GM12878 (cell line): Measurements from ENCODE around the gene ZMIZ1. TPM values are rescaled to one million over a fixed set of nuclear protein-coding genes. Genes with fewer than 3 reads are reported as not detected.

Source experiments
- ATAC-seq: fragments of 200-7000 bp; cut with Tn5 transposase; 3 replicates; pipeline ENCODE4 v1.9.1; 2020; ENCODE audit warnings: mild to moderate bottlenecking, moderate library complexity
- BruUV-seq: library from RNA; stranded (reverse); fragments of 400-500 nt; replicated peaks from 2 replicates; lab custom pipeline; 2021; lab: Mats Ljungman, UMichigan
- CTCF ChIA-PET: fragments of 300-600 bp; sonication (Branson Sonifier 250); formaldehyde crosslinking; extraction: SDS; loops from one replicate; lab custom pipeline; 2021; ENCODE audit warnings: inconsistent platforms; lab: Yijun Ruan, JAX
- POLR2A ChIA-PET: fragments of 350-600 bp; formaldehyde crosslinking; extraction: SDS; loops from one replicate; lab custom pipeline; 2021; ENCODE audit warnings: inconsistent platforms; lab: Charles Lee
- RAD21 ChIA-PET: fragments of 300-600 bp; sonication (Branson Sonifier 250); formaldehyde crosslinking; loops from one replicate; lab custom pipeline; 2023; ENCODE audit warnings: antibody characterized with exemption; ENCODE audit not compliant: unreplicated experiment; lab: Charles Lee
- SMC1A ChIA-PET: fragments of 300-600 bp; sonication (Branson Sonifier 250); formaldehyde crosslinking; loops from one replicate; lab custom pipeline; 2023; ENCODE audit not compliant: unreplicated experiment, uncharacterized antibody; lab: Charles Lee
- DNase-seq: peaks from one replicate; pipeline ENCODE4 v3.0.0-alpha.2; 2011; ENCODE audit warnings: low read depth, low spot score
- FAIRE-seq: peaks from 3 replicates; lab custom pipeline; 2011; peaks lifted over from hg19 to GRCh38; lab: Jason Lieb, UNC
- H2AFZ ChIP-seq: 2 replicates; pipeline ENCODE4 v1.6.0; 2011; ENCODE audit warnings: low read depth, low read length, control low read depth; ENCODE audit not compliant: control insufficient read depth
- H3K27ac ChIP-seq: 2 replicates; pipeline ENCODE4 v1.5.1; 2011; ENCODE audit warnings: control low read depth; ENCODE audit not compliant: control insufficient read depth, insufficient read depth
- H3K27me3 ChIP-seq, 2 experiments: replicated peaks in 1 of 2; 2 replicates each; pipeline versions ENCODE4 v1.6.0 to v1.6.1; 2011; ENCODE audit warnings: low read length in 1 of 2; ENCODE audit not compliant: control insufficient read depth in 2 of 2, insufficient read depth in 2 of 2
- H3K36me3 ChIP-seq, 2 experiments: 2 replicates each; pipeline ENCODE4 v1.5.1; 2011; ENCODE audit warnings: low read length in 1 of 2; ENCODE audit not compliant: control insufficient read depth in 2 of 2, insufficient read depth in 2 of 2
- H3K4me1 ChIP-seq: 2 replicates; pipeline ENCODE4 v1.6.1; 2011; ENCODE audit warnings: mild to moderate bottlenecking, low read length, moderate library complexity, mixed read lengths; ENCODE audit not compliant: control insufficient read depth, insufficient read depth
- H3K4me2 ChIP-seq: 2 replicates; pipeline ENCODE4 v1.6.0; 2011; ENCODE audit warnings: control low read depth; ENCODE audit not compliant: control insufficient read depth, insufficient read depth
- H3K4me3 ChIP-seq: fragments of 200-600 bp; sonication (generic); 2 replicates; pipeline ENCODE4 v1.5.1; 2016
- H3K79me2 ChIP-seq: 2 replicates; pipeline ENCODE4 v1.6.0; 2011; ENCODE audit warnings: low read length; ENCODE audit not compliant: control insufficient read depth, insufficient read depth
- H3K9ac ChIP-seq: 2 replicates; pipeline ENCODE4 v1.8.0; 2011; ENCODE audit warnings: low read length, control low read depth, mixed read lengths; ENCODE audit not compliant: control insufficient read depth, insufficient read depth
- H3K9me3 ChIP-seq: replicated peaks from 3 replicates; pipeline ENCODE4 v1.5.1; 2011; ENCODE audit warnings: mild to moderate bottlenecking, low read length; ENCODE audit not compliant: control insufficient read depth, insufficient read depth
- H4K20me1 ChIP-seq: 2 replicates; pipeline ENCODE4 v1.6.0; 2011; ENCODE audit not compliant: control insufficient read depth, insufficient read depth
- EP300 ChIP-seq, 2 experiments: fragments of 150-350 bp in 1 of 2; IDR thresholded peaks; 2 replicates each; pipeline ENCODE4 v1.6.1; 2011 to 2012; ENCODE audit warnings: low read depth in 2 of 2, low read length in 2 of 2, borderline replicate concordance in 1 of 2, improper control_type of control experiment in 1 of 2, inconsistent platforms in 1 of 2; ENCODE audit not compliant: control insufficient read depth in 1 of 2
- RCOR1 ChIP-seq: conservative IDR thresholded peaks from 2 replicates; pipeline ENCODE4 v1.6.1; 2012; ENCODE audit warnings: low read depth, low read length, improper control_type of control experiment
- SPI1 ChIP-seq: IDR thresholded peaks from 2 replicates; pipeline ENCODE4 v1.6.1; 2011; ENCODE audit warnings: low read depth, mild to moderate bottlenecking, low read length, moderate library complexity, borderline replicate concordance; ENCODE audit not compliant: insufficient read depth
- TARDBP ChIP-seq: IDR thresholded peaks from 2 replicates; pipeline ENCODE4 v1.6.1; 2016; ENCODE audit warnings: borderline replicate concordance
- WGBS: methylation state at CpG from one replicate; pipeline ENCODE4 v1.1.6; 2016; ENCODE audit warnings: low lambda C conversion rate; ENCODE audit not compliant: insufficient replicate concordance, insufficient coverage; ENCODE audit errors: missing lambda C conversion rate; 5-methylcytosine and 5-hydroxymethylcytosine counted together
- in situ Hi-C: fragments of 300-500 bp; cut with MboI; formaldehyde crosslinking; loops from 9 replicates; pipeline ENCODE4 v1.14.3; 2018; ENCODE audit warnings: mixed read lengths
- intact Hi-C: fragments of 100-400 bp; cut with micrococcal nuclease; formaldehyde crosslinking; loops from one replicate; pipeline ENCODE4 v1.14.2; 2022; ENCODE audit not compliant: unreplicated experiment
- polyA plus RNA-seq, 11 experiments: library from polyadenylated mRNA; depleted of rRNA in 4 of 11; unstranded in 6 of 11; stranded (reverse) in 5 of 11; fragments of >200 nt; fragmentation: Nextera tagmentation in 4 of 11; fragmentation: Illumina TruSeq in 1 of 11; extraction: Ambion mirVana in 4 of 11; extraction: Trizol in 1 of 11; gene quantifications; 1 replicate in 1 of 11; 2 replicates in 10 of 11; pipeline versions ENCODE4 v1.2.1 to v1.2.3, GENCODE V29; 2011 to 2016; ENCODE audit warnings: inconsistent platforms in 2 of 11, missing spikeins in 2 of 11, low read depth in 1 of 11
- total RNA-seq, 4 experiments: library from RNA; depleted of rRNA in 3 of 4; stranded (reverse); fragments of >200 nt in 3 of 4; fragmentation: Illumina TruSeq in 1 of 4; extraction: Trizol in 1 of 4; gene quantifications; 2 replicates each; pipeline versions ENCODE4 v1.2.1 to v1.2.3, GENCODE V29; 2013 to 2021
- TF ChIP-seq, protein P1 (sequence below): fragments of 450-650 bp; IDR thresholded peaks from 2 replicates; pipeline ENCODE4 v1.6.1; 2016; ENCODE audit warnings: mild to moderate bottlenecking

The ZMIZ1 gene
- total and polyA plus RNA-seq, 10 of the 15 experiments (the other 5 are each of a cell fraction or from before 2014, with no cell fraction given) = 3.1 to 82.3 (median 14.9) TPM

DNA sequence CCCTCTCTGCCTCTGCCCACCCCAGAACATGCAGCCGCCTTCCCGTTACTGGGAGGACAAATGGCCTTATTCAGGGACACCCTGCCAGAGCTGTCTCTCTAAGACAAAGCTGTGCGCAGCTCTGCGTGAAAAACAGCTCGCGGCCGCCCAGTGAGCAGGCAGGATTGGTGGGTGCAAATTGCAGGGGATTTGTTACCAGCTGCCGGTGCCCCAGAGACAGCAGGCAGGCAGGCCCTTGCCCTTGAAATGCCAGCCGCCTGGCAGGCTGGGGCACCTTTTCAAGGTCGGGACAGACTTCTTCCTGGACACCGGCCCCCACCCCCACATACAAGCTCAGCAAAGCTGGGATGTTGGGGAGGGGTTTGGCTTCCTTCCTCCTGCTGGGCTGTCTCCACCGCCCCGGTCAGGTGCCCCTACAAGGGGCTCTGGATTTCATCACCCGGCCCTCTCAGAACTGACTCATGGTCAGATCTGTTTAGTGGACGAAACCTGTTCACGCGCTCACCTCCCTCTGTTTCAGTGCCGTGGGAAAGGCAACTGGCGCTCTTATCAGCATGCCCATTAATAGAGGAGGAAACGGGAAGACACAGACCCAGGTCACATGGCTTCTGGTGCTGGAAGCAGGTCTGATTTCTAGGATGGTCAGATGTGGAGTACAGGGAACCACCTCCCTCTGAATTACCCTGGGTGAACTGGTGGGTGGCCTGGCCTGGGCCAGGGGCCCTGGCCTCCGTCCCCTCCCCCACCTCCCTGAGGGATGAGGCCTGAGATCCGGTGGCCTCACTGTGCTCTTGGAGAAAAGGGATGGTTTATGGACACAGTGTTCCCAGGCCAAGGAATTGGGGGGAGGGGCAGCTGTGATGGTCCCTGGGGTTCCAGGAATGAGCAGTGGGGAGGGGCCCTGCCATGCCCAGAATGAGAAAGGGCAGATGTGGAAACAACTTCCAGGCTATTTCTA, 154.6 kb downstream of the ZMIZ1 start:
- intact Hi-C loops = no loop called here
- SMC1A ChIA-PET = no interaction called here

More for the DNA sequence above, 154.6 kb downstream of the ZMIZ1 start:
- ATAC-seq (no peak), DNase-seq (no peak), FAIRE-seq (no peak)
- RAD21 ChIA-PET = no interaction called here
- CTCF ChIA-PET = no interaction called here
- Histone ChIP-seq H3K27ac (no peak overlapping the region), H3K9me3 (no peaks in the 10 kb centered on the region), H3K9ac (no peak overlapping the region), H3K4me2 (no peak overlapping the region), H3K36me3 (no peaks in the 10 kb centered on the region), H3K4me3 (no peak overlapping the region), H3K27me3 (no peaks in the 10 kb centered on the region), H3K4me1 (no peaks in the 10 kb centered on the region), H4K20me1 (no peaks in the 10 kb centered on the region), H2AFZ (no peak overlapping the region), H3K79me2 (no peaks in the 10 kb centered on the region)
- WGBS = 67% methylated on average over 22 of the region's 22 CpGs
- POLR2A ChIA-PET = no interaction called here
- no TSS peak for BruUV-seq
- in situ Hi-C loops = no loop called here
- TF ChIP-seq, protein P1, sequence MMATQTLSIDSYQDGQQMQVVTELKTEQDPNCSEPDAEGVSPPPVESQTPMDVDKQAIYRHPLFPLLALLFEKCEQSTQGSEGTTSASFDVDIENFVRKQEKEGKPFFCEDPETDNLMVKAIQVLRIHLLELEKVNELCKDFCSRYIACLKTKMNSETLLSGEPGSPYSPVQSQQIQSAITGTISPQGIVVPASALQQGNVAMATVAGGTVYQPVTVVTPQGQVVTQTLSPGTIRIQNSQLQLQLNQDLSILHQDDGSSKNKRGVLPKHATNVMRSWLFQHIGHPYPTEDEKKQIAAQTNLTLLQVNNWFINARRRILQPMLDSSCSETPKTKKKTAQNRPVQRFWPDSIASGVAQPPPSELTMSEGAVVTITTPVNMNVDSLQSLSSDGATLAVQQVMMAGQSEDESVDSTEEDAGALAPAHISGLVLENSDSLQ = no peak
- TF ChIP-seq TARDBP (no peak), EP300 (IDR thresholded peaks at IDR 0.05; ENCODE audit: borderline replicate concordance in 1 of 2, control insufficient read depth in 1 of 2, low read depth in 2 of 2, low read length in 2 of 2) (no peak), SPI1 (no peak), RCOR1 (no peak)
